ENCODE measurements around the gene SPATS2L.

- no peak for TF ChIP-seq CTCF (IDR thresholded peaks at IDR 0.05)
- TF ChIP-seq POLR2AphosphoS5 (IDR thresholded peaks at IDR 0.05), result no peak
- no peak for TF ChIP-seq POLR2A (IDR thresholded peaks at IDR 0.05; ENCODE audit: low read depth)
- TF ChIP-seq EP300 (IDR thresholded peaks at IDR 0.05), result no peak
These were observed 45.3 kb downstream of the SPATS2L start for GRCh38 chr2:200351815-200352214.

Data from esophagus muscularis mucosa (tissue), 4 donors.